GM18499 (cell line): ENCODE data around the gene EWSR1.
"Not testable (repeated sequence)": the region's sequence is repeated elsewhere in the genome, so short reads cannot be mapped to it uniquely, and the experiment has no call there.

Source experiments
- ATAC-seq: cut with Tn5 transposase; IDR thresholded peaks from one replicate; pipeline ENCODE4 v1.9.1; 2021; ENCODE audit warnings: moderate number of reproducible peaks; ENCODE audit not compliant: insufficient read depth, unreplicated experiment

EWSR1 gene

GRCh38 chr22:29245626-29246385, 22.3 kb upstream of the EWSR1 start:
- ATAC-seq: no peak

- not testable (repeated sequence) for ATAC-seq
These were observed 20.2 kb upstream of the EWSR1 start for GRCh38 chr22:29247891-29248290.

GRCh38 chr22:29251265-29251664, 16.8 kb upstream of the EWSR1 start:
- no peak for ATAC-seq

GRCh38 chr22:29251981-29252911, 15.8 kb upstream of the EWSR1 start:
- ATAC-seq: no peak

GRCh38 chr22:29253561-29254285, 14.3 kb upstream of the EWSR1 start:
- ATAC-seq: no peak

- no peak for ATAC-seq
These were observed 13.8 kb upstream of the EWSR1 start for GRCh38 chr22:29254286-29254660.

- ATAC-seq: no peak
These were observed 12.9 kb upstream of the EWSR1 start for GRCh38 chr22:29255064-29255621.

GRCh38 chr22:29256606-29257325, 11.3 kb upstream of the EWSR1 start:
- ATAC-seq: no peak

- ATAC-seq: no peak
These were observed 10.3 kb upstream of the EWSR1 start for GRCh38 chr22:29257751-29258181.

GRCh38 chr22:29258407-29259252, 9.4 kb upstream of the EWSR1 start:
- no peak for ATAC-seq

GRCh38 chr22:29259253-29259899, 8.7 kb upstream of the EWSR1 start:
- ATAC-seq: no peak

GRCh38 chr22:29260031-29260560, 8.0 kb upstream of the EWSR1 start:
- ATAC-seq: no peak

- ATAC-seq: no peak
These were observed 7.3 kb upstream of the EWSR1 start for GRCh38 chr22:29260601-29261315.

GRCh38 chr22:29263791-29264276, 4.2 kb upstream of the EWSR1 start:
- ATAC-seq: no peak

GRCh38 chr22:29265305-29265704, 2.8 kb upstream of the EWSR1 start:
- ATAC-seq: no peak

GRCh38 chr22:29265929-29266328, 2.1 kb upstream of the EWSR1 start:
- no peak for ATAC-seq
